Heart left ventricle (tissue), 16 donors: ENCODE data around the gene DNASE1L1. TPM values are rescaled to one million over a fixed set of nuclear protein-coding genes. Genes with fewer than 3 reads are reported as not detected.

Experiments used
- ATAC-seq, 4 donors: fragments of 200-7000 bp; cut with Tn5 transposase; one replicate each; pipeline ENCODE4 v1.9.1; 2020 to 2022; ENCODE audit warnings: moderate library complexity in 4 of 4, mild to moderate bottlenecking in 3 of 4, moderate number of reproducible peaks in 1 of 4
- DNase-seq, 5 donors: peaks; one replicate each; pipeline ENCODE4 v3.0.0-alpha.2; 2020
- H3K27ac ChIP-seq, 12 donors: fragments of 200-600 bp; sonication (generic) in 4 of 12; one replicate each; pipeline versions ENCODE4 v1.5.0 to v1.8.0; 2016 to 2022; ENCODE audit warnings: mild to moderate bottlenecking in 2 of 12
- H3K27me3 ChIP-seq, 9 donors: fragments of 200-600 bp; sonication (generic) in 2 of 9; one replicate each; pipeline versions ENCODE4 v1.5.1 to v1.8.0; 2016 to 2022; ENCODE audit warnings: mild to moderate bottlenecking in 3 of 9
- H3K36me3 ChIP-seq, 9 donors: fragments of 200-600 bp; sonication (generic) in 2 of 9; one replicate each; pipeline versions ENCODE4 v1.5.0 to v1.8.0; 2018 to 2022; ENCODE audit warnings: mild to moderate bottlenecking in 2 of 9
- H3K4me1 ChIP-seq, 12 donors: fragments of 200-600 bp; sonication (generic) in 4 of 12; one replicate each; pipeline versions ENCODE4 v1.5.0 to v1.8.0; 2016 to 2022; ENCODE audit warnings: mild to moderate bottlenecking in 3 of 12
- H3K4me3 ChIP-seq, 12 donors: fragments of 200-600 bp; sonication (generic) in 4 of 12; one replicate each; pipeline versions ENCODE4 v1.5.0 to v1.8.0; 2017 to 2022; ENCODE audit warnings: mild to moderate bottlenecking in 9 of 12, moderate library complexity in 4 of 12
- H3K9me3 ChIP-seq, 12 donors: fragments of 200-600 bp; sonication (generic) in 4 of 12; one replicate each; pipeline versions ENCODE4 v1.5.0 to v1.8.0; 2016 to 2022; ENCODE audit warnings: mild to moderate bottlenecking in 1 of 12
- POLR2A ChIP-seq, 2 donors: fragments of 450-650 bp; IDR thresholded peaks; one replicate each; pipeline ENCODE4 v1.6.1; 2017; ENCODE audit warnings: antibody characterized with exemption in 2 of 2, mild to moderate bottlenecking in 2 of 2, moderate library complexity in 2 of 2
- WGBS, 4 donors: extraction: QIAGEN DNeasy Blood & Tissue Kit in 2 of 4; methylation state at CpG; one replicate each; pipeline versions ENCODE4 v1.1.5 to v1.1.7; 2013 to 2018; 5-methylcytosine and 5-hydroxymethylcytosine counted together
- intact Hi-C, 10 donors: fragments of 100-400 bp; cut with DNase I; formaldehyde crosslinking; loops; one replicate each; pipeline versions ENCODE4 v1.11.1 to v1.14.2; 2022
- polyA plus RNA-seq, 2 donors: library from polyadenylated mRNA; stranded (reverse); fragments of 200-250 nt; gene quantifications; one replicate each; pipeline ENCODE4 v1.2.3, GENCODE V29; 2013
- total RNA-seq, 9 donors: library from RNA; depleted of rRNA in 2 of 9; stranded (reverse); fragments of >200 nt in 2 of 9; fragmentation: NEBNext Ultra II Directional in 3 of 9; extraction: Animal tissue kit (Norgen Biotek cat#: 25700) in 3 of 9; gene quantifications; one replicate each; pipeline versions ENCODE4 v1.1.0 to v1.2.4, GENCODE V29; 2016 to 2023
- TF ChIP-seq, protein P1 (sequence below), 12 donors: fragments of 200-600 bp; sonication (generic) in 4 of 12; IDR thresholded peaks; one replicate each; pipeline versions ENCODE4 v1.5.0 to v1.8.0; 2018 to 2022; ENCODE audit warnings: antibody characterized with exemption in 12 of 12, mild to moderate bottlenecking in 5 of 12
- donor health status: ischemic (EF 13 %, LVEDD 7.1; RV severe dilation, severe dysfunction).
- donor health status: healthy with polysubstance abuse.
- donor health status: DM: no; HTN: yes; CAD: no.
- donor health status: DM: no; HTN: no; CAD: no.
- donor health status: ischemic (EF 25% LVEDD 6.9; RV normal size, moderate dysfunction).
- donor health status: ischemic (EF 25% LVEDD 5.7; RV mildly dilated, moderate dysfunction).
- donor health status: healthy.
- donor health status: DM: yes; HTN: yes; CAD: no.
- donor health status: ischemic (EF 35%, LVEDD 5.7; RV mildly dilated, moderate dysfunction).
- donor health status: nonischemic (EF 11% LVEDD 7.7; RV severe dilation, severe dysfunction).
- donor health status: DM: yes; HTN: yes; CAD: no.
- donor health status: PGD.
- donor health status: ischemic (EF 29% LVEDD 5.4; RV normal size, mild dysfunction).
- donor health status: nonischemic (EF 23%, LVEDD 6.1; RV moderate dilation, normal function).

The DNASE1L1 gene
- total and polyA plus RNA-seq, 11 donors: 26.7 to 117 (median 43.8) TPM

DNA sequence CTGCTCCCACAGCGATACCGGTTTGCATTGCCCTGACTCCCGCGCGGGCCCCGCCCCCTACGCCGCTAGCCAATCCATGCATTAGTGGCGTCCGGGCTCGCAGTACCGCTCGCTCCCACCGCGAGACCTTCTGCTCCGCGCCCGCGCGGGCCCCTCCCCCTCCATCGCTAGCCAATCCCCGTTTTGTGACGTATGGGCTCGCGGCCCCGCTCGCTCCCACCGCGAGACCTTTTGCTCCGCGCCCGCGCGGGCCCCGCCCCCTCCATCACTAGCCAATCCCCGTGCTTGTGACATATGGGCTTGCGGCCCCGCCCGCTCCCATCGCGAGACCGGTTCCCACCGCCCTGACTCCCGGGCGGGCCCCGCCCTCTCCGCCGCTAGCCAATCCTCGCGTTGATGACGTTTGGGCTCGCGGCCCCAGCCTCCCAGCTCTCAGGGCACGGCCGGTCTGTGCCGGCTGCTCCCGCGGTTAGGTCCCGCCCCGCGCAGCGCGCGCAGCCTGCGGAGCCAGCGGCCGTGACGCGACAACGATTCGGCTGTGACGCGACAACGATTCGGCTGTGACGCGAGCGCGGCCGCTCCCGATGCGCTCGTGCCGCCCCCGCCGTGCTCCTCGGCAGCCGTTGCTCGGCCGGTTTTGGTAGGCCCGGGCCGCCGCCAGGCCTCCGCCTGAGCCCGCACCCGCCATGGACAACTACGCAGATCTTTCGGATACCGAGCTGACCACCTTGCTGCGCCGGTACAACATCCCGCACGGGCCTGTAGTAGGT lies 30.1 kb downstream of the DNASE1L1 start, which contains the start of gene EMD:
Gene EMD, plus strand, starts transcription at position 497 of the 770 bp plus-strand sequence. Its CDS starts 190 bp downstream, at position 687.
- H3K27ac ChIP-seq: peak within 1 kb of the TSS; percentile 95 to 100 (median 98)
- peak; percentile 4 to 82 for TF ChIP-seq POLR2A (IDR thresholded peaks at IDR 0.05)
- TF ChIP-seq, protein P1, sequence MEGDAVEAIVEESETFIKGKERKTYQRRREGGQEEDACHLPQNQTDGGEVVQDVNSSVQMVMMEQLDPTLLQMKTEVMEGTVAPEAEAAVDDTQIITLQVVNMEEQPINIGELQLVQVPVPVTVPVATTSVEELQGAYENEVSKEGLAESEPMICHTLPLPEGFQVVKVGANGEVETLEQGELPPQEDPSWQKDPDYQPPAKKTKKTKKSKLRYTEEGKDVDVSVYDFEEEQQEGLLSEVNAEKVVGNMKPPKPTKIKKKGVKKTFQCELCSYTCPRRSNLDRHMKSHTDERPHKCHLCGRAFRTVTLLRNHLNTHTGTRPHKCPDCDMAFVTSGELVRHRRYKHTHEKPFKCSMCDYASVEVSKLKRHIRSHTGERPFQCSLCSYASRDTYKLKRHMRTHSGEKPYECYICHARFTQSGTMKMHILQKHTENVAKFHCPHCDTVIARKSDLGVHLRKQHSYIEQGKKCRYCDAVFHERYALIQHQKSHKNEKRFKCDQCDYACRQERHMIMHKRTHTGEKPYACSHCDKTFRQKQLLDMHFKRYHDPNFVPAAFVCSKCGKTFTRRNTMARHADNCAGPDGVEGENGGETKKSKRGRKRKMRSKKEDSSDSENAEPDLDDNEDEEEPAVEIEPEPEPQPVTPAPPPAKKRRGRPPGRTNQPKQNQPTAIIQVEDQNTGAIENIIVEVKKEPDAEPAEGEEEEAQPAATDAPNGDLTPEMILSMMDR (IDR thresholded peaks at IDR 0.05): no peak
- H3K36me3 ChIP-seq: peaks cover 0 to 18% (median 5%) of the 10 kb centered on the region in 9 donors
- ATAC-seq (peak; percentile 90 to 93 (median 93)), DNase-seq (peak; percentile 96 to 99 (median 98))
- H3K4me3 ChIP-seq: peak within 1 kb of the TSS; percentile 67 to 97 (median 82)
- H3K27me3 ChIP-seq: no peaks in the 10 kb centered on the region
- WGBS, 4 donors: 0 to 51% (median 23%) methylated on average over 80 to 103 of the region's 103 CpGs
- H3K4me1 ChIP-seq: peaks cover 0 to 29% (median 11%) of the 10 kb centered on the region in 12 donors
- H3K9me3 ChIP-seq: peaks cover 0 to 8% (median 0%) of the 10 kb centered on the region in 12 donors
- intact Hi-C loops: loop anchor here in 2 of 10 donors (5.0 to 10.0 kb wide), 2 partner anchors 56 to 148 kb away; partner anchors contain the start of gene GDI1 (in 1 of the 2)

DNA sequence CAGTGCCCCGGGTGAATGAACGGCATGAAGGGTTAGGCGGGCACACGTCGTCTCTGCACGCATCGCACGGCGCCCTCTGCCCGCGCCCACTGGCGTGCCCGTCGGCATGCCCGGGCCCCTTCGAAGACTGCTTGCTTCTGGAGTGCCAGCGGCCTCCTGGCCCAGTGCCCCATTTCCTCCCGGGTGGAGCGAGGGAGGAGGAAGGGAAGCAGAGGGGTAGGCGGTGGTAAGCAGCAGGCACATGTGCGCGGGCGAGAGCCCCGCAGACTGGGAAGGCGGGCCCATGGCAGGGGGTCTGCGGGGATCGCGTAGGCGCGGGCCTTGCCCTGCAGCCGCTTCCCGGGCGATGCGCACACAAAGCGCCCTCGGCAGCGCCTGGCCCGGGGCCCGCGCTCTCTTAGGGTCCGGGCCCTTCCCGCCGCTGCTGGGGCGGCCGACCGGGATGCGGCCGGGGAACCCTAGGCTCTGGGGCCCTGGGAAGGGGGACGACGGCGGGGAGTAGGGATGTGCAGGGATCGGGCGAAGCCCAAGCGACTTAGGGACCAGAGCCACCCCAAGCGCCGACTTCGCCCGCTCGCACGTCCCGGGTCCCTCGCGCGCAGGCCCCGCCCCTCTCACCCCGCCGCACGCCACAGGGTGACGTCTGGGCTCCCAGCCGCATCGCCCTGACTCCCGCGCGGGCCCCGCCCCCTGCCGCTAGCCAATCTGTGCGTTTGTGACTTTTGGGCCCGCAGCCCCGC lies 30.8 kb downstream of the DNASE1L1 start:
- peak overlapping the region in 11 of 12 donors; percentile 35 to 62 (median 56) for H3K4me3 ChIP-seq
- intact Hi-C loops: loop anchor here in 2 of 10 donors (5.0 to 10.0 kb wide), 2 partner anchors 57 to 149 kb away; partner anchors contain the start of gene GDI1 (in 1 of the 2)
- H3K27ac ChIP-seq: peak overlapping the region; percentile 86 to 97 (median 92)
- H3K9me3 ChIP-seq: peaks cover 0 to 8% (median 0%) of the 10 kb centered on the region in 12 donors
- H3K4me1 ChIP-seq: peaks cover 0 to 35% (median 17%) of the 10 kb centered on the region in 12 donors
- peak in 2 of 4 donors; percentile 3 to 7 for ATAC-seq
- H3K27me3 ChIP-seq: no peaks in the 10 kb centered on the region
- 1 to 59% (median 14%) methylated on average over 57 to 79 of the region's 79 CpGs for WGBS, 4 donors
- TF ChIP-seq POLR2A (IDR thresholded peaks at IDR 0.05): peak in 1 of 2 donors; percentile 75
- TF ChIP-seq, protein P1 (IDR thresholded peaks at IDR 0.05): no peak
- H3K36me3 ChIP-seq: peaks cover 0 to 18% (median 5%) of the 10 kb centered on the region in 9 donors
- DNase-seq: peak; percentile 55 to 73 (median 64)

DNA sequence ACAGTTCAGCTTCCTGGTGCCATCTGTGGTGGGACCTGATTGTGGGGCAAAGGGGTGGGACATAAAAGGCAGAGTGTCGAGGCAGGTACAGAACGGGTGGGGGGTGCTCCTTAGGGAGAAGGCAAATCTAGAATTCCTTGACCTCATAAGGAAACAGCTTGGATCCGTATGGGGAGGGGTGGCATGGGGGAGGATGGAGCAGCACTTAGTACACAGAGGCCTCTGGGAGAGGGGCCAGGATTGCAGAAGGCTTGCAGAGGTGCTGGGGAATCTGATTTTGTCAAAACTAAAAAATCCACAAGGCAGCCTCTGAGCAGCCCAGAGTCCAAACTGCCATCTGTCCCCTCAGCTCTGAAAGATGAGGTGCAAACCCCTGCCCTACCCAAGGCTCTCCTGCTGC lies 32.3 kb downstream of the DNASE1L1 start:
- WGBS, 4 donors: 76 to 85% (median 81%) methylated on average over 3 of the region's 3 CpGs
- no peaks in the 10 kb centered on the region for H3K27me3 ChIP-seq
- no peak for ATAC-seq
- H3K4me3 ChIP-seq: no peak overlapping the region
- peaks cover 0 to 12% (median 5%) of the 10 kb centered on the region in 9 donors for H3K36me3 ChIP-seq
- peak overlapping the region in 1 of 12 donors; percentile 97 for H3K27ac ChIP-seq
- TF ChIP-seq, protein P1 (IDR thresholded peaks at IDR 0.05): no peak
- DNase-seq: no peak
- H3K9me3 ChIP-seq: peaks cover 0 to 8% (median 0%) of the 10 kb centered on the region in 12 donors
- intact Hi-C loops: loop anchor here in 2 of 10 donors (5.0 to 10.0 kb wide), 2 partner anchors 58 to 151 kb away; partner anchors contain the start of gene GDI1 (in 1 of the 2)
- peaks cover 0 to 50% (median 20%) of the 10 kb centered on the region in 12 donors for H3K4me1 ChIP-seq
